Measurements from ENCODE around the gene ERC1.

GRCh38 chr12:1501695-1502378 is 510.8 kb downstream of the ERC1 start:
- no peak for TF ChIP-seq CTCF (IDR thresholded peaks at IDR 0.05; ENCODE audit: low read length)
- no peak for TF ChIP-seq EZH2 (optimal IDR thresholded peaks at IDR 0.05; ENCODE audit: low read depth, low read length)

Measured in MM.1S (cell line).